H1 (cell line): ENCODE measurements around the gene CACFD1. TPM values are rescaled to one million over a fixed set of nuclear protein-coding genes. Genes with fewer than 3 reads are reported as not detected.

Source experiments
- CTCF ChIA-PET: fragments of 300-600 bp; sonication (Branson Sonifier 250); formaldehyde crosslinking; loops from one replicate; lab custom pipeline; 2021; ENCODE audit not compliant: partially characterized antibody; lab: Charles Lee
- POLR2A ChIA-PET: fragments of 300-600 bp; sonication (Branson Sonifier 250); formaldehyde crosslinking; loops from one replicate; lab custom pipeline; 2021; ENCODE audit warnings: inconsistent platforms; ENCODE audit not compliant: partially characterized antibody; lab: Charles Lee
- DNase-seq, 2 experiments: peaks; one replicate each; pipeline versions ENCODE4 v3.0.0 to v3.0.0-alpha.2; 2010 to 2022; ENCODE audit warnings: low spot score in 2 of 2, low read depth in 1 of 2, mixed read lengths in 1 of 2
- FAIRE-seq: peaks from 2 replicates; lab custom pipeline; 2011; peaks lifted over from hg19 to GRCh38; lab: Jason Lieb, UNC
- H2AFZ ChIP-seq: 2 replicates; pipeline ENCODE4 v1.8.1; 2012; ENCODE audit warnings: low read length, inconsistent platforms
- H2AK5ac ChIP-seq: 2 replicates; pipeline ENCODE4 v1.6.1; 2013; ENCODE audit warnings: low read depth, low read length
- H2BK120ac ChIP-seq: replicated peaks from 2 replicates; pipeline ENCODE3; 2013; ENCODE audit warnings: low read depth, low read length, inconsistent platforms
- H2BK12ac ChIP-seq: 2 replicates; pipeline ENCODE4 v1.6.1; 2013; ENCODE audit warnings: low read depth, low read length
- H2BK15ac ChIP-seq: 2 replicates; pipeline ENCODE4 v1.6.1; 2013; ENCODE audit warnings: low read length
- H2BK20ac ChIP-seq: 2 replicates; pipeline ENCODE4 v1.6.1; 2013; ENCODE audit warnings: low read length
- H2BK5ac ChIP-seq: 2 replicates; pipeline ENCODE4 v1.6.1; 2013; ENCODE audit warnings: low read depth, low read length
- H3K14ac ChIP-seq: 2 replicates; pipeline ENCODE4 v1.6.1; 2013; ENCODE audit warnings: inconsistent platforms; ENCODE audit not compliant: insufficient read length
- H3K18ac ChIP-seq: 2 replicates; pipeline ENCODE4 v1.6.1; 2013; ENCODE audit warnings: low read length; ENCODE audit errors: extremely low read depth
- H3K23ac ChIP-seq: 2 replicates; pipeline ENCODE4 v1.6.1; 2013; ENCODE audit warnings: inconsistent platforms; ENCODE audit not compliant: insufficient read length
- H3K23me2 ChIP-seq: 2 replicates; pipeline ENCODE4 v1.6.1; 2013; ENCODE audit warnings: low read depth, low read length
- H3K27ac ChIP-seq: 2 replicates; pipeline ENCODE4 v1.6.1; 2011; ENCODE audit warnings: low read depth, low read length, inconsistent platforms
- H3K27me3 ChIP-seq, 4 experiments: replicated peaks in 1 of 4; 1 replicate in 1 of 4; 2 replicates in 3 of 4; pipeline versions ENCODE4 v1.6.1 to v1.8.1; 2011 to 2013; ENCODE audit warnings: low read length in 3 of 4, mild to moderate bottlenecking in 3 of 4, inconsistent platforms in 2 of 4, mixed read lengths in 2 of 4, moderate library complexity in 1 of 4; ENCODE audit not compliant: control insufficient read depth in 3 of 4, insufficient read depth in 3 of 4; ENCODE audit errors: extremely low read depth in 1 of 4
- H3K36me3 ChIP-seq, 4 experiments: 2 replicates each; pipeline versions ENCODE4 v1.6.1 to v1.8.1; 2011 to 2013; ENCODE audit warnings: mild to moderate bottlenecking in 4 of 4, low read length in 3 of 4, moderate library complexity in 2 of 4, control low read depth in 1 of 4, inconsistent platforms in 1 of 4; ENCODE audit not compliant: insufficient read depth in 4 of 4, control insufficient read depth in 2 of 4
- H3K4ac ChIP-seq: replicated peaks from 2 replicates; pipeline ENCODE3; 2013; ENCODE audit warnings: low read length, low read depth, mixed read lengths, inconsistent platforms; ENCODE audit not compliant: insufficient read length
- H3K4me1 ChIP-seq, 4 experiments: replicated peaks in 1 of 4; 1 replicate in 1 of 4; 2 replicates in 3 of 4; pipeline versions ENCODE4 v1.6.1 to v1.8.1; 2011 to 2013; ENCODE audit warnings: low read length in 3 of 4, inconsistent platforms in 2 of 4, mixed read lengths in 1 of 4; ENCODE audit not compliant: insufficient read depth in 4 of 4, control insufficient read depth in 3 of 4
- H3K4me2 ChIP-seq, 2 experiments: 2 replicates each; pipeline versions ENCODE4 v1.6.1 to v1.8.1; 2011 to 2013; ENCODE audit warnings: low read depth in 2 of 2, low read length in 2 of 2, control low read depth in 1 of 2, inconsistent platforms in 1 of 2, mild to moderate bottlenecking in 1 of 2; ENCODE audit not compliant: insufficient read depth in 1 of 2
- H3K4me3 ChIP-seq, 4 experiments: fragments of 200-600, 300-600 bp in 1 of 4; sonication (generic), shearing (Covaris generic), sonication (Bioruptor Twin) in 1 of 4; 2 replicates each; pipeline versions ENCODE4 v1.5.1 to v1.8.1; 2011 to 2016; ENCODE audit warnings: low read length in 4 of 4, low read depth in 3 of 4, control low read depth in 2 of 4, inconsistent platforms in 2 of 4, mild to moderate bottlenecking in 2 of 4, mixed read lengths in 1 of 4, moderate library complexity in 1 of 4; ENCODE audit not compliant: insufficient read depth in 2 of 4; ENCODE audit errors: extremely low read depth in 1 of 4
- H3K56ac ChIP-seq: replicated peaks from 2 replicates; pipeline ENCODE3; 2013; ENCODE audit warnings: low read depth, mild to moderate bottlenecking, mixed read lengths, low read length, inconsistent platforms; ENCODE audit not compliant: insufficient read length
- H3K79me1 ChIP-seq: 2 replicates; pipeline ENCODE4 v1.6.1; 2013; ENCODE audit warnings: low read depth, low read length, control low read depth
- H3K79me2 ChIP-seq, 2 experiments: 2 replicates each; pipeline versions ENCODE4 v1.6.1 to v1.8.1; 2012 to 2013; ENCODE audit warnings: low read length in 2 of 2, mild to moderate bottlenecking in 2 of 2, inconsistent platforms in 1 of 2; ENCODE audit not compliant: insufficient read depth in 2 of 2, control insufficient read depth in 1 of 2
- H3K9ac ChIP-seq, 4 experiments: replicated peaks in 1 of 4; 1 replicate in 1 of 4; 2 replicates in 3 of 4; pipeline versions ENCODE4 v1.6.1 to v1.8.1; 2011 to 2013; ENCODE audit warnings: low read depth in 3 of 4, low read length in 3 of 4, control low read depth in 2 of 4, mild to moderate bottlenecking in 2 of 4, moderate library complexity in 2 of 4, inconsistent platforms in 1 of 4; ENCODE audit errors: extremely low read depth in 1 of 4
- H3K9me3 ChIP-seq, 2 experiments: 2 replicates each; pipeline versions ENCODE4 v1.6.1 to v1.8.1; 2012 to 2013; ENCODE audit warnings: mild to moderate bottlenecking in 2 of 2, moderate library complexity in 2 of 2, control low read depth in 1 of 2, inconsistent platforms in 1 of 2, low read depth in 1 of 2, low read length in 1 of 2, mixed read lengths in 1 of 2; ENCODE audit not compliant: insufficient read depth in 2 of 2
- H4K20me1 ChIP-seq, 2 experiments: replicated peaks in 1 of 2; 2 replicates each; pipeline versions ENCODE3 to v1.8.1; 2011 to 2013; ENCODE audit warnings: inconsistent platforms in 2 of 2, low read length in 2 of 2, mild to moderate bottlenecking in 1 of 2; ENCODE audit not compliant: insufficient read depth in 2 of 2, control insufficient read depth in 1 of 2
- H4K5ac ChIP-seq: 2 replicates; pipeline ENCODE4 v1.6.1; 2013; ENCODE audit warnings: low read length, low read depth, mixed read lengths, inconsistent platforms; ENCODE audit not compliant: insufficient read length
- H4K8ac ChIP-seq: 2 replicates; pipeline ENCODE4 v1.8.0; 2013; ENCODE audit warnings: mild to moderate bottlenecking, moderate library complexity, low read length, inconsistent platforms; ENCODE audit not compliant: insufficient read depth; ENCODE audit errors: extremely low read depth
- H4K91ac ChIP-seq: replicated peaks from 2 replicates; pipeline ENCODE3; 2013; ENCODE audit warnings: low read length, mixed read lengths, inconsistent platforms; ENCODE audit not compliant: insufficient read length
- EP300 ChIP-seq, 2 experiments: IDR thresholded peaks; 1 replicate in 1 of 2; 2 replicates in 1 of 2; pipeline ENCODE4 v1.6.1; 2011 to 2012; ENCODE audit warnings: low read depth in 2 of 2, low read length in 2 of 2, mild to moderate bottlenecking in 2 of 2, borderline replicate concordance in 1 of 2, inconsistent platforms in 1 of 2, moderate library complexity in 1 of 2
- GABPA ChIP-seq: IDR thresholded peaks from 2 replicates; pipeline ENCODE4 v1.6.1; 2011; ENCODE audit warnings: mild to moderate bottlenecking, low read length, moderate library complexity, borderline replicate concordance; ENCODE audit not compliant: insufficient read depth
- KDM1A ChIP-seq: fragments of 200-600, 300-600 bp; sonication (generic); IDR thresholded peaks from 2 replicates; pipeline ENCODE4 v1.7.1; 2016; ENCODE audit warnings: mild to moderate bottlenecking, low read length, borderline replicate concordance
- KDM5A ChIP-seq: fragments of 200-600 bp; IDR thresholded peaks from 2 replicates; pipeline ENCODE4 v1.7.1; 2012; ENCODE audit warnings: mild to moderate bottlenecking, low read length, inconsistent platforms, mixed read lengths
- RAD21 ChIP-seq, 2 experiments: IDR thresholded peaks in 1 of 2; conservative IDR thresholded peaks in 1 of 2; 2 replicates each; pipeline ENCODE4 v1.6.1; 2011; ENCODE audit warnings: low read depth in 2 of 2, low read length in 2 of 2, improper control_type of control experiment in 1 of 2, inconsistent platforms in 1 of 2, mild to moderate bottlenecking in 1 of 2, moderate library complexity in 1 of 2
- RBBP5 ChIP-seq: IDR thresholded peaks from 2 replicates; pipeline ENCODE4 v1.7.1; 2012; ENCODE audit warnings: low read depth, mild to moderate bottlenecking, inconsistent platforms, low read length, moderate library complexity, borderline replicate concordance
- SP2 ChIP-seq: IDR thresholded peaks from 2 replicates; pipeline ENCODE4 v1.6.1; 2012; ENCODE audit warnings: mild to moderate bottlenecking, low read length, inconsistent platforms
- TEAD4 ChIP-seq: IDR thresholded peaks from 2 replicates; pipeline ENCODE4 v1.6.1; 2012; ENCODE audit warnings: low read depth, low read length, inconsistent platforms, mixed read lengths
- WGBS, 2 experiments: shearing (Covaris generic) in 1 of 2; methylation state at CpG; one replicate each; pipeline versions ENCODE4 v1.1.6 to v1.1.7; 2013 to 2015; ENCODE audit warnings: low lambda C conversion rate in 2 of 2, mixed read lengths in 2 of 2, inconsistent platforms in 1 of 2, low coverage in 1 of 2, missing lambda C conversion rate in 1 of 2; ENCODE audit not compliant: insufficient replicate concordance in 2 of 2, insufficient coverage in 1 of 2, insufficient read length in 1 of 2; ENCODE audit errors: extremely low coverage in 1 of 2, missing lambda C conversion rate in 1 of 2; 5-methylcytosine and 5-hydroxymethylcytosine counted together
- polyA plus RNA-seq, 7 experiments: library from polyadenylated mRNA; depleted of rRNA in 3 of 7; stranded (reverse) in 5 of 7; unstranded in 2 of 7; fragments of >200 nt in 5 of 7; fragments of 200-250 nt in 2 of 7; gene quantifications; 1 replicate in 5 of 7; 2 replicates in 1 of 7; 4 replicates in 1 of 7; pipeline versions ENCODE4 v1.2.1 to v1.2.3, GENCODE V29; 2011 to 2013; ENCODE audit warnings: missing spikeins in 2 of 7, mixed read lengths in 2 of 7
- total RNA-seq: library from RNA; stranded (reverse); fragmentation: NEBNext Ultra II Directional; extraction: Animal tissue kit (Norgen Biotek cat#: 25700); gene quantifications from 2 replicates; pipeline ENCODE4 v1.2.1, GENCODE V29; 2021
- TF ChIP-seq, protein P1 (sequence below): IDR thresholded peaks from 2 replicates; pipeline ENCODE4 v1.6.1; 2012; ENCODE audit warnings: low read length, inconsistent platforms

CACFD1 gene
- total and polyA plus RNA-seq, 2 of the 8 experiments (the other 6 are each of a cell fraction or from before 2014, with no cell fraction given): 13.4 to 15.5 TPM

DNA sequence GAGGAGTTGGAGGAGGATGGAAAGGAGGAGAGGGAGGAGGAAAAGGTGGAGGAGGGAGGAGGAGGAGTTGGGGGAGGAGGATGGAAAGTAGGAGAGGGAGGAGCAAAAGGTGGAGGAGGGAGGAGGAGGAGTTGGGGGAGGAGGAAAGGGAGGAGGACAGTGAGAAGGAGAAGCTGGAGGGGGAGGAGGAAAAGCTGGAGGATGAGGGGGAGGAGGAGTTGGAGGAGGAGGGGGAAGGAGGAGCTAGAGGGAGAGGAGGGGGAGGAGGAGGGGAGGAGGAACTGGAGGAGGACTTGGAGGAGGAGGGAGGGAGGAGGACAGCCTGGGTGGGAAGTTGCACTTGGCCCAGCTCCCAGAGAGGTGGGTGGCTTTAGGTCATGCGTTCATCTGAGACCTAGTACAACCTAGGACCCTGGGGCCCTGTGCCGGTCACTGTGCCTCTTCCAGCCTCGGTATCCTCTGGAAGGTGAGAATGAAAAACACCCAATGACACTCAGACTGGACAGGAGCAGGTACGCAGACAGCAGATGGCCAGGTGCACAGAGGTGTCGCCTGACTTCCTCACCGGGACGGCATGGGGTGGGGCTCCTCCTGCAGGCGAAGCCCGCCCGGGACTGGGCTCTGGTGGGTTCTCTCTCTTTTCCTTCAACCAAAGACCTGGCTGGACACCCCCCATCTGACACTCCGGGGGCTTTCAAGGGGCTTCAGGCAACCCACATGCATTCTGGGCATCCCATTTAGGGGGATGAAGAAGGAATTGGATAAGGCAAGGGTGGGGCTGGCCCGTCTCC, 31.3 kb downstream of the CACFD1 start:
- no peak for DNase-seq
- Histone ChIP-seq H3K79me2 (no peaks in the 10 kb centered on the region), H2BK120ac (no peak overlapping the region), H4K5ac (no peak overlapping the region), H3K4ac (no peak overlapping the region), H4K20me1 (peaks cover 2 to 7% of the 10 kb centered on the region in 2 experiments), H2BK15ac (no peak overlapping the region), H3K27me3 (no peaks in the 10 kb centered on the region), H3K4me3 (no peak overlapping the region), H2AFZ (no peak overlapping the region), H4K91ac (no peak overlapping the region), H3K27ac (no peak overlapping the region), H3K4me1 (no peaks in the 10 kb centered on the region; a peak in 1 of 7 replicates), H3K79me1 (peaks cover under 1% of the 10 kb centered on the region; the same call in 1 of the 2 replicates), H2BK5ac (no peak overlapping the region), H3K14ac (no peak overlapping the region), H2BK20ac (no peak overlapping the region), H3K9me3 (peaks cover 0 to 2% of the 10 kb centered on the region in 2 experiments; a peak in 1 of 4 replicates), H3K23me2 (peaks cover 7% of the 10 kb centered on the region), H2BK12ac (no peak overlapping the region), H3K36me3 (peaks cover 0 to 3% (median 0%) of the 10 kb centered on the region in 4 experiments; a peak in 1 of 8 replicates), H3K4me2 (no peak overlapping the region), H3K23ac (no peak overlapping the region), H3K56ac (no peak overlapping the region), H4K8ac (peak overlapping the region; percentile 42; the same call in 1 of the 2 replicates), H3K9ac (no peak overlapping the region), H2AK5ac (no peak overlapping the region), H3K18ac (no peak overlapping the region)
- CTCF ChIA-PET: interaction anchor here (0.7 to 2.7 kb wide), 9 partner anchors 9 to 466 kb away, joined by 3 to 7 read pairs (median 3); no protein-coding TSS in a partner anchor
- POLR2A ChIA-PET: interaction anchor here (0.8 to 1.7 kb wide), 3 partner anchors 16 to 135 kb away, joined by 3 to 8 read pairs (median 4); partner anchors contain the start of genes SURF1 and SURF2
- 96% methylated on average over 9 of the region's 12 CpGs; no CpG with 5 or more reads in 1 of the 2 experiments for WGBS, 2 experiments
- FAIRE-seq: no peak
- TF ChIP-seq RBBP5 (no peak), RAD21 (IDR thresholded peaks at IDR 0.05 in 1 of 2, conservative IDR thresholded peaks at IDR 0.05 in 1 of 2; ENCODE audit: low read depth in 2 of 2, low read length in 2 of 2) (no peak), SP2 (no peak), TEAD4 (no peak), KDM5A (no peak), EP300 (IDR thresholded peaks at IDR 0.05; ENCODE audit: borderline replicate concordance in 1 of 2, low read depth in 2 of 2, low read length in 2 of 2) (no peak), GABPA (no peak), KDM1A (no peak)
- TF ChIP-seq, protein P1, sequence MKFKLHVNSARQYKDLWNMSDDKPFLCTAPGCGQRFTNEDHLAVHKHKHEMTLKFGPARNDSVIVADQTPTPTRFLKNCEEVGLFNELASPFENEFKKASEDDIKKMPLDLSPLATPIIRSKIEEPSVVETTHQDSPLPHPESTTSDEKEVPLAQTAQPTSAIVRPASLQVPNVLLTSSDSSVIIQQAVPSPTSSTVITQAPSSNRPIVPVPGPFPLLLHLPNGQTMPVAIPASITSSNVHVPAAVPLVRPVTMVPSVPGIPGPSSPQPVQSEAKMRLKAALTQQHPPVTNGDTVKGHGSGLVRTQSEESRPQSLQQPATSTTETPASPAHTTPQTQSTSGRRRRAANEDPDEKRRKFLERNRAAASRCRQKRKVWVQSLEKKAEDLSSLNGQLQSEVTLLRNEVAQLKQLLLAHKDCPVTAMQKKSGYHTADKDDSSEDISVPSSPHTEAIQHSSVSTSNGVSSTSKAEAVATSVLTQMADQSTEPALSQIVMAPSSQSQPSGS: no peak
